H9 (cell line): ENCODE data around the gene PLXNA4. TPM values are rescaled to one million over a fixed set of nuclear protein-coding genes. Genes with fewer than 3 reads are reported as not detected.

Source experiments
- DNase-seq: peaks from one replicate; pipeline ENCODE4 v3.0.0-alpha.2; 2017
- H2AFZ ChIP-seq: one replicate; pipeline ENCODE4 v1.6.1; 2013; ENCODE audit warnings: mild to moderate bottlenecking, low read length, control low read depth, moderate library complexity
- H2AK5ac ChIP-seq: 2 replicates; pipeline ENCODE4 v1.6.1; 2013; ENCODE audit warnings: low read length, control low read depth, mixed read lengths; ENCODE audit not compliant: insufficient read length
- H2BK120ac ChIP-seq: one replicate; pipeline ENCODE4 v1.6.1; 2013; ENCODE audit warnings: low read depth, mild to moderate bottlenecking, low read length, control low read depth, inconsistent platforms; ENCODE audit not compliant: poor library complexity, severe bottlenecking
- H2BK12ac ChIP-seq: 2 replicates; pipeline ENCODE4 v1.6.1; 2013; ENCODE audit warnings: low read length, control low read depth, mixed read lengths, low read depth; ENCODE audit not compliant: insufficient read length
- H2BK15ac ChIP-seq: 2 replicates; pipeline ENCODE4 v1.6.1; 2013; ENCODE audit warnings: low read depth, low read length, control low read depth
- H2BK20ac ChIP-seq: one replicate; pipeline ENCODE4 v1.6.1; 2013; ENCODE audit warnings: low read depth, mild to moderate bottlenecking, low read length, control low read depth, inconsistent platforms; ENCODE audit not compliant: poor library complexity, severe bottlenecking
- H2BK5ac ChIP-seq: 2 replicates; pipeline ENCODE4 v1.6.1; 2013; ENCODE audit warnings: low read length, control low read depth, mixed read lengths; ENCODE audit not compliant: insufficient read length
- H3K14ac ChIP-seq: 2 replicates; pipeline ENCODE4 v1.6.1; 2013; ENCODE audit warnings: low read length, control low read depth; ENCODE audit not compliant: insufficient read depth
- H3K18ac ChIP-seq: 2 replicates; pipeline ENCODE4 v1.6.1; 2013; ENCODE audit warnings: low read depth, mild to moderate bottlenecking, mixed read lengths, low read length, control low read depth; ENCODE audit not compliant: insufficient read length
- H3K23ac ChIP-seq: 2 replicates; pipeline ENCODE4 v1.6.1; 2013; ENCODE audit warnings: low read length, control low read depth, mixed read lengths, low read depth; ENCODE audit not compliant: insufficient read length
- H3K23me2 ChIP-seq: 2 replicates; pipeline ENCODE4 v1.6.1; 2013; ENCODE audit warnings: low read depth, mild to moderate bottlenecking, mixed read lengths, low read length, control low read depth; ENCODE audit not compliant: insufficient read length, poor library complexity, severe bottlenecking
- H3K27ac ChIP-seq: 2 replicates; pipeline ENCODE4 v1.5.1; 2013; ENCODE audit warnings: low read length, control low read depth, mixed read lengths, low read depth; ENCODE audit not compliant: insufficient read length
- H3K27me3 ChIP-seq: 2 replicates; pipeline ENCODE4 v1.6.1; 2013; ENCODE audit warnings: low read length, control low read depth, inconsistent platforms; ENCODE audit not compliant: insufficient read depth
- H3K4ac ChIP-seq: 2 replicates; pipeline ENCODE4 v1.6.1; 2013; ENCODE audit warnings: low read depth, mild to moderate bottlenecking, control low read depth, inconsistent platforms, low read length, moderate library complexity
- H3K4me1 ChIP-seq: 2 replicates; pipeline ENCODE4 v1.6.1; 2013; ENCODE audit warnings: low read length, control low read depth, inconsistent platforms; ENCODE audit not compliant: insufficient read depth
- H3K4me2 ChIP-seq: 2 replicates; pipeline ENCODE4 v1.6.1; 2013; ENCODE audit warnings: low read length, control low read depth, mixed read lengths; ENCODE audit not compliant: insufficient read length, insufficient read depth
- H3K56ac ChIP-seq: 2 replicates; pipeline ENCODE4 v1.6.1; 2013; ENCODE audit warnings: low read depth, mild to moderate bottlenecking, mixed read lengths, low read length, control low read depth; ENCODE audit not compliant: insufficient read length
- H3K79me1 ChIP-seq: 2 replicates; pipeline ENCODE4 v1.6.1; 2013; ENCODE audit warnings: low read depth, mild to moderate bottlenecking, moderate library complexity, low read length, control low read depth, inconsistent platforms; ENCODE audit not compliant: insufficient read depth, poor library complexity, severe bottlenecking
- H3K79me2 ChIP-seq: 2 replicates; pipeline ENCODE4 v1.6.1; 2013; ENCODE audit warnings: low read length, control low read depth, inconsistent platforms; ENCODE audit not compliant: insufficient read depth
- H3K9ac ChIP-seq: 2 replicates; pipeline ENCODE4 v1.6.1; 2013; ENCODE audit warnings: low read length, control low read depth, mixed read lengths; ENCODE audit not compliant: insufficient read length; ENCODE audit errors: extremely low read depth
- H3K9me3 ChIP-seq: one replicate; pipeline ENCODE4 v1.6.1; 2013; ENCODE audit warnings: low read depth, low read length, inconsistent platforms; ENCODE audit not compliant: control insufficient read depth
- H3T11ph ChIP-seq: one replicate; pipeline ENCODE4 v1.6.1; 2013; ENCODE audit warnings: mild to moderate bottlenecking, low read length, control low read depth, inconsistent platforms
- H4K20me1 ChIP-seq: one replicate; pipeline ENCODE4 v1.6.1; 2013; ENCODE audit not compliant: control insufficient read depth, insufficient read length, insufficient read depth
- H4K5ac ChIP-seq: 2 replicates; pipeline ENCODE4 v1.6.1; 2013; ENCODE audit warnings: low read depth, mild to moderate bottlenecking, mixed read lengths, low read length, control low read depth; ENCODE audit not compliant: insufficient read length
- H4K8ac ChIP-seq: replicated peaks from 2 replicates; pipeline ENCODE4 v1.6.1; 2013; ENCODE audit warnings: low read length, control low read depth, mixed read lengths, low read depth; ENCODE audit not compliant: insufficient read length
- H4K91ac ChIP-seq: 2 replicates; pipeline ENCODE4 v1.6.1; 2013; ENCODE audit warnings: low read depth, mild to moderate bottlenecking, moderate library complexity, mixed read lengths, low read length, control low read depth; ENCODE audit not compliant: insufficient read length
- H3K27ac Mint-ChIP-seq, 3 experiments: 2 replicates in 2 of 3; 3 replicates in 1 of 3; pipeline ENCODE4 v1.8.0; 2020 to 2021; ENCODE audit warnings: mixed read lengths in 3 of 3, mild to moderate bottlenecking in 1 of 3, moderate library complexity in 1 of 3
- H3K27me3 Mint-ChIP-seq: 2 replicates; pipeline ENCODE4 v1.8.0; 2021; ENCODE audit warnings: low read depth, mild to moderate bottlenecking, moderate library complexity, mixed read lengths
- H3K36me3 Mint-ChIP-seq, 3 experiments: 2 replicates in 2 of 3; 3 replicates in 1 of 3; pipeline ENCODE4 v1.8.0; 2020 to 2021; ENCODE audit warnings: low read depth in 3 of 3, mixed read lengths in 3 of 3; ENCODE audit not compliant: insufficient read depth in 1 of 3
- H3K4me1 Mint-ChIP-seq, 2 experiments: 2 replicates each; pipeline ENCODE4 v1.8.0; 2020; ENCODE audit warnings: mixed read lengths in 2 of 2
- H3K4me3 Mint-ChIP-seq, 2 experiments: 2 replicates in 1 of 2; 3 replicates in 1 of 2; pipeline ENCODE4 v1.8.0; 2020 to 2021; ENCODE audit warnings: mild to moderate bottlenecking in 2 of 2, mixed read lengths in 2 of 2, moderate library complexity in 1 of 2
- H3K9me3 Mint-ChIP-seq, 2 experiments: 2 replicates in 1 of 2; 3 replicates in 1 of 2; pipeline ENCODE4 v1.8.0; 2020; ENCODE audit warnings: mild to moderate bottlenecking in 2 of 2, mixed read lengths in 2 of 2, moderate library complexity in 1 of 2
- CTCF ChIP-seq: fragments of 200-600 bp; sonication (generic); conservative IDR thresholded peaks from 3 replicates; pipeline ENCODE4 v1.8.0; 2021; ENCODE audit warnings: antibody characterized with exemption, mild to moderate bottlenecking
- WGBS: extraction: QIAGEN DNeasy Blood & Tissue Kit; methylation state at CpG from one replicate; pipeline ENCODE4 v1.1.7; 2013; ENCODE audit warnings: missing lambda C conversion rate, low lambda C conversion rate, mixed read lengths; ENCODE audit not compliant: insufficient read length; ENCODE audit errors: extremely low coverage; 5-methylcytosine and 5-hydroxymethylcytosine counted together
- total RNA-seq: library from RNA; stranded (reverse); gene quantifications from 2 replicates; pipeline ENCODE4 v1.2.1, GENCODE V29; 2021

PLXNA4 gene
- total RNA-seq, 1 experiment from 2014 or later: 0.35 TPM

GRCh38 chr7:132475037-132475668 is 101.1 kb downstream of the PLXNA4 start:
- Histone ChIP-seq H4K5ac (no peak overlapping the region), H3K79me2 (no peaks in the 10 kb centered on the region), H3K14ac (no peak overlapping the region), H3K56ac (no peak overlapping the region), H3K4me1 (peaks cover 6% of the 10 kb centered on the region; the same call in 1 of the 2 replicates), H4K20me1 (no peaks in the 10 kb centered on the region), H3K79me1 (no peaks in the 10 kb centered on the region), H3T11ph (no peak overlapping the region), H3K23ac (no peak overlapping the region), H3K4ac (no peak overlapping the region), H3K9me3 (no peaks in the 10 kb centered on the region), H3K27me3 (no peaks in the 10 kb centered on the region), H4K8ac (no peak overlapping the region), H3K9ac (no peak overlapping the region), H2BK15ac (no peak overlapping the region), H2AK5ac (no peak overlapping the region), H2BK120ac (no peak overlapping the region), H4K91ac (no peak overlapping the region), H3K4me2 (peak overlapping the region; percentile 56), H2BK20ac (no peak overlapping the region), H2BK5ac (no peak overlapping the region), H3K23me2 (no peaks in the 10 kb centered on the region), H3K27ac (no peak overlapping the region), H2AFZ (no peak overlapping the region), H3K18ac (no peak overlapping the region), H2BK12ac (no peak overlapping the region)
- Mint-ChIP-seq H3K9me3 (no peaks in the 10 kb centered on the region), H3K27me3 (peaks cover 22% of the 10 kb centered on the region), H3K4me3 (peak overlapping the region; percentile 37 to 56), H3K27ac (peak overlapping the region in 2 of 3 experiments; percentile 18 to 55; a peak in 1 of 7 replicates), H3K4me1 (peaks cover 19 to 33% of the 10 kb centered on the region in 2 experiments), H3K36me3 (no peaks in the 10 kb centered on the region)
- no CpG with 5 or more reads among the region's 8 CpGs for WGBS
- no peak for DNase-seq
- TF ChIP-seq CTCF: no peak
